Measurements from ENCODE around the gene KRT76.

DNA sequence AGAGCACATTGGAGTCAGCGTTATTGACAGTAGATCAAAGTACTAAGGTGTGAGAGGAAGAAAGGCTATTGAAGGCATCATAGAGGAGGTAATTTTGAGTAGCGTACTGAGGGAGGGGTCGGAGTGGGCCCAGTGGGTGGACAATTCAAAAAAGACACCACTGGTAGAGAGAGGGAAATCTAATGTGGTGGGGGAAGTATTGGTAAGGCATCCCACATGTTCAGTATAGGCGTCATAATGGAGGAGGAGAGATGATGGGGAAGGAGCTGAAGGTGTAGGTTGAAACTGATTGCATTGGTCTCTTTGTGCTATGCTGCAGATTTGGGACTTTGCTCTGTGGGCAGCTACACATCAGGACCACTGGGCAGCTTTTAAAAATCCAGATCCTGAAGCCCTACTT is 50.1 kb downstream of the KRT76 start:
- TF ChIP-seq POLR2AphosphoS5 (IDR thresholded peaks at IDR 0.05; ENCODE audit: low read depth, low read length) (no peak), GATA2 (CRISPR knock-in tag; IDR thresholded peaks at IDR 0.05) (no peak), TEAD4 (IDR thresholded peaks at IDR 0.05; ENCODE audit: borderline replicate concordance, insufficient read depth) (no peak), FOXJ3 (CRISPR knock-in tag; IDR thresholded peaks at IDR 0.05) (no peak), GABPA (IDR thresholded peaks at IDR 0.05; ENCODE audit: low read depth) (no peak)
- TF ChIP-seq, protein P1, sequence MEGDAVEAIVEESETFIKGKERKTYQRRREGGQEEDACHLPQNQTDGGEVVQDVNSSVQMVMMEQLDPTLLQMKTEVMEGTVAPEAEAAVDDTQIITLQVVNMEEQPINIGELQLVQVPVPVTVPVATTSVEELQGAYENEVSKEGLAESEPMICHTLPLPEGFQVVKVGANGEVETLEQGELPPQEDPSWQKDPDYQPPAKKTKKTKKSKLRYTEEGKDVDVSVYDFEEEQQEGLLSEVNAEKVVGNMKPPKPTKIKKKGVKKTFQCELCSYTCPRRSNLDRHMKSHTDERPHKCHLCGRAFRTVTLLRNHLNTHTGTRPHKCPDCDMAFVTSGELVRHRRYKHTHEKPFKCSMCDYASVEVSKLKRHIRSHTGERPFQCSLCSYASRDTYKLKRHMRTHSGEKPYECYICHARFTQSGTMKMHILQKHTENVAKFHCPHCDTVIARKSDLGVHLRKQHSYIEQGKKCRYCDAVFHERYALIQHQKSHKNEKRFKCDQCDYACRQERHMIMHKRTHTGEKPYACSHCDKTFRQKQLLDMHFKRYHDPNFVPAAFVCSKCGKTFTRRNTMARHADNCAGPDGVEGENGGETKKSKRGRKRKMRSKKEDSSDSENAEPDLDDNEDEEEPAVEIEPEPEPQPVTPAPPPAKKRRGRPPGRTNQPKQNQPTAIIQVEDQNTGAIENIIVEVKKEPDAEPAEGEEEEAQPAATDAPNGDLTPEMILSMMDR (IDR thresholded peaks at IDR 0.05), result no peak
- TF ChIP-seq, protein P2, sequence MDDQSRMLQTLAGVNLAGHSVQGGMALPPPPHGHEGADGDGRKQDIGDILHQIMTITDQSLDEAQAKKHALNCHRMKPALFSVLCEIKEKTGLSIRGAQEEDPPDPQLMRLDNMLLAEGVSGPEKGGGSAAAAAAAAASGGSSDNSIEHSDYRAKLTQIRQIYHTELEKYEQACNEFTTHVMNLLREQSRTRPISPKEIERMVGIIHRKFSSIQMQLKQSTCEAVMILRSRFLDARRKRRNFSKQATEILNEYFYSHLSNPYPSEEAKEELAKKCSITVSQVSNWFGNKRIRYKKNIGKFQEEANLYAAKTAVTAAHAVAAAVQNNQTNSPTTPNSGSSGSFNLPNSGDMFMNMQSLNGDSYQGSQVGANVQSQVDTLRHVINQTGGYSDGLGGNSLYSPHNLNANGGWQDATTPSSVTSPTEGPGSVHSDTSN (IDR thresholded peaks at IDR 0.05), result no peak
- TF ChIP-seq, protein P3, sequence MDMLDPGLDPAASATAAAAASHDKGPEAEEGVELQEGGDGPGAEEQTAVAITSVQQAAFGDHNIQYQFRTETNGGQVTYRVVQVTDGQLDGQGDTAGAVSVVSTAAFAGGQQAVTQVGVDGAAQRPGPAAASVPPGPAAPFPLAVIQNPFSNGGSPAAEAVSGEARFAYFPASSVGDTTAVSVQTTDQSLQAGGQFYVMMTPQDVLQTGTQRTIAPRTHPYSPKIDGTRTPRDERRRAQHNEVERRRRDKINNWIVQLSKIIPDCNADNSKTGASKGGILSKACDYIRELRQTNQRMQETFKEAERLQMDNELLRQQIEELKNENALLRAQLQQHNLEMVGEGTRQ (IDR thresholded peaks at IDR 0.05; ENCODE audit: borderline replicate concordance, low read depth, low read length), result no peak
- TF ChIP-seq, protein P4, sequence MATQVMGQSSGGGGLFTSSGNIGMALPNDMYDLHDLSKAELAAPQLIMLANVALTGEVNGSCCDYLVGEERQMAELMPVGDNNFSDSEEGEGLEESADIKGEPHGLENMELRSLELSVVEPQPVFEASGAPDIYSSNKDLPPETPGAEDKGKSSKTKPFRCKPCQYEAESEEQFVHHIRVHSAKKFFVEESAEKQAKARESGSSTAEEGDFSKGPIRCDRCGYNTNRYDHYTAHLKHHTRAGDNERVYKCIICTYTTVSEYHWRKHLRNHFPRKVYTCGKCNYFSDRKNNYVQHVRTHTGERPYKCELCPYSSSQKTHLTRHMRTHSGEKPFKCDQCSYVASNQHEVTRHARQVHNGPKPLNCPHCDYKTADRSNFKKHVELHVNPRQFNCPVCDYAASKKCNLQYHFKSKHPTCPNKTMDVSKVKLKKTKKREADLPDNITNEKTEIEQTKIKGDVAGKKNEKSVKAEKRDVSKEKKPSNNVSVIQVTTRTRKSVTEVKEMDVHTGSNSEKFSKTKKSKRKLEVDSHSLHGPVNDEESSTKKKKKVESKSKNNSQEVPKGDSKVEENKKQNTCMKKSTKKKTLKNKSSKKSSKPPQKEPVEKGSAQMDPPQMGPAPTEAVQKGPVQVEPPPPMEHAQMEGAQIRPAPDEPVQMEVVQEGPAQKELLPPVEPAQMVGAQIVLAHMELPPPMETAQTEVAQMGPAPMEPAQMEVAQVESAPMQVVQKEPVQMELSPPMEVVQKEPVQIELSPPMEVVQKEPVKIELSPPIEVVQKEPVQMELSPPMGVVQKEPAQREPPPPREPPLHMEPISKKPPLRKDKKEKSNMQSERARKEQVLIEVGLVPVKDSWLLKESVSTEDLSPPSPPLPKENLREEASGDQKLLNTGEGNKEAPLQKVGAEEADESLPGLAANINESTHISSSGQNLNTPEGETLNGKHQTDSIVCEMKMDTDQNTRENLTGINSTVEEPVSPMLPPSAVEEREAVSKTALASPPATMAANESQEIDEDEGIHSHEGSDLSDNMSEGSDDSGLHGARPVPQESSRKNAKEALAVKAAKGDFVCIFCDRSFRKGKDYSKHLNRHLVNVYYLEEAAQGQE (IDR thresholded peaks at IDR 0.05; ENCODE audit: low read depth, low read length), result no peak
- TF ChIP-seq, protein P5, sequence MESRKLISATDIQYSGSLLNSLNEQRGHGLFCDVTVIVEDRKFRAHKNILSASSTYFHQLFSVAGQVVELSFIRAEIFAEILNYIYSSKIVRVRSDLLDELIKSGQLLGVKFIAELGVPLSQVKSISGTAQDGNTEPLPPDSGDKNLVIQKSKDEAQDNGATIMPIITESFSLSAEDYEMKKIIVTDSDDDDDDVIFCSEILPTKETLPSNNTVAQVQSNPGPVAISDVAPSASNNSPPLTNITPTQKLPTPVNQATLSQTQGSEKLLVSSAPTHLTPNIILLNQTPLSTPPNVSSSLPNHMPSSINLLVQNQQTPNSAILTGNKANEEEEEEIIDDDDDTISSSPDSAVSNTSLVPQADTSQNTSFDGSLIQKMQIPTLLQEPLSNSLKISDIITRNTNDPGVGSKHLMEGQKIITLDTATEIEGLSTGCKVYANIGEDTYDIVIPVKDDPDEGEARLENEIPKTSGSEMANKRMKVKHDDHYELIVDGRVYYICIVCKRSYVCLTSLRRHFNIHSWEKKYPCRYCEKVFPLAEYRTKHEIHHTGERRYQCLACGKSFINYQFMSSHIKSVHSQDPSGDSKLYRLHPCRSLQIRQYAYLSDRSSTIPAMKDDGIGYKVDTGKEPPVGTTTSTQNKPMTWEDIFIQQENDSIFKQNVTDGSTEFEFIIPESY (IDR thresholded peaks at IDR 0.05; ENCODE audit: borderline replicate concordance, low read depth), result no peak

Data from SK-N-SH (cell line).